ENCODE data around the gene AVPI1.
A peak's percentile ranks its signal among the peaks of the same experiment; 100 is the strongest.
"Not testable (repeated sequence)": the region's sequence is repeated elsewhere in the genome, so short reads cannot be mapped to it uniquely, and the experiment has no call there.

The AVPI1 gene

DNA sequence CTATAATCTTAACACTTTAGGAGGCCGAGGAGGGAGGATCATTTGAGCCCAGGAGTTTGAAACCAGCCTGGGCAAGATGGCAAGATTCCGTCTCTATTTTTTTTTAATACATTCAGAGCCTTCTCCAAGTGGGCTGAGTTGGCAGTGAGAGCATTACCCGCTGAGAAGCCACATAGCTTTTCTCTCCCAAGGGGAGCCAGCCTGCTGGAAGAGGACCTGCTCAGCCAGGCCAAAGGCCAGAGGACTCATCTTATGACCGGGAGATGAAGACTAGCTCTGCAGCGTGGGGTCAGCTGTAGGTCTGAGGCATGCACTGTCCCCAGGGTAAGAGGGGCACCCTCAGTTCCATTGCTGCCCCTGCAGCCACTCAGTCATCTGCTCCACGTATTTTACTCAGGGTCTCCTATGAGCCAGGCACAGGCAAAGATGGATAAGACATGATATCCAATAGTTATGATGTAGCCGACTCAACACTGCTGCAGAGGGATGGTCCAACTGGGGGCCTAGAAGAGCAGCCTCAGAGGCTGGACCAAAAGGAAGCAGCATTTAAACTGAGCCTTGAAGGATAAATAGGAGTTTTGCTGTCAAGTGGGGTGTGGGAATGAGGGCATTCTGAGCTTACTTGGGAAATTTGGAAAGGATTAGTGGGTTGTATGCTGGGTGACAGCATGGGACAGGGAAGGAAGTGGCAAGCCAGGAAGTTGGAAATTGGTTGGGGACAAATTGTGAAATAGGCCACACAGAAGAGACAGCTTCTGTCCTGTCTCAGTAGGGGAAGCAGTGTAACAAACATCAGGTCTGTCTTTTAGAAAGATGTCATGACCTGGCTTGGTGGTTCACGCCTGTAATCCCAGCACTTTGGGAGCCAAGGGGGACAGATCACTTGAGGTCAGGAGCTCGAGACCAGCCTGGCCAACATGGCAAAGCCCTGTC is 24.9 kb upstream of the AVPI1 start:
- no peak for DNase-seq

DNA sequence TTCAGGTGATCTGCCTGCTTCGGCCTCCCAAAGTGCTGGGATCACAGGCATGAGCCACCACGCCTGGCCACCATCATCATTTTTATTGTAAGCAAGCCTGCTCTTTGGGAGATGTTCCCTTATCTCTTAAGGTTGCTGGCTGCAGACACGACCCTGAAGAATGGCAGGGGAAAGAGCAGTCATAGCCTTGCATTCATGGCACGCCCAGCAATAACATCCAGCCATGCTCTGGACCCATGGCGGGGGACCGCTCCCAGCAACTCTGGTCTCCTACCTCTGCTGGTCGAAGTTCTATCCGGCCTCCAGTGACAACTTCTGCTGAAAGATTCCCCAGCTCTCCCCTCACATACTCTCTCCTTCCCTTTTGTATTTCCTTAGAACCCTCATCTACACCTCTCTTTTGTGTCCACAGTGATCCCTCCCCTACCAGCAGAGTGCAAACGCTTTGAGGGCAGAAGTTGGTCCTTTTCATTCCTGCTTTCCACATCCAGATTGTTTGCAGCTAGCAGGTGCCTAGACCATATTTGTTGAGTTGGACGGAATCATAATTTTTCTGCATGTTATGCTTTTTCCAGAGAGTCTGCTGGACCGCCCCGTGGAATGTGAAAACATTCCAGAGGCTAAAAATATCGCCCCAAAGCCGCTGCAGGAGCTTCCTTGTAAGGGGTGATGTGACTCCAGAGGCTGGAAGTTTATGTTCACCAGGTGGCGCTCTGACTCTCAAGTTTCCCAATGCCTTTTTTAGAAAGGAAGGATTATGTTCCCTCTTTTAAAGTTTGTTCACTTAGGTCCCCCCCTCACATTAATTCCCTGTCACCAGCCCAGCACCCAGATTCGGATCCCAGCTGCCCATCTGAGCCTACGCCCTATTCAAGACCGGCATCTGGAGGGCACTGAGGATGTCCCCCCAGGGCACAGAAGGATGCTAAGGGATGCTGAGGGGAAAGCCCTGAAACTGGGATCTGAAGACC is 22.2 kb upstream of the AVPI1 start:
- peak in 1 of 2 experiments; percentile 5 for DNase-seq

DNA sequence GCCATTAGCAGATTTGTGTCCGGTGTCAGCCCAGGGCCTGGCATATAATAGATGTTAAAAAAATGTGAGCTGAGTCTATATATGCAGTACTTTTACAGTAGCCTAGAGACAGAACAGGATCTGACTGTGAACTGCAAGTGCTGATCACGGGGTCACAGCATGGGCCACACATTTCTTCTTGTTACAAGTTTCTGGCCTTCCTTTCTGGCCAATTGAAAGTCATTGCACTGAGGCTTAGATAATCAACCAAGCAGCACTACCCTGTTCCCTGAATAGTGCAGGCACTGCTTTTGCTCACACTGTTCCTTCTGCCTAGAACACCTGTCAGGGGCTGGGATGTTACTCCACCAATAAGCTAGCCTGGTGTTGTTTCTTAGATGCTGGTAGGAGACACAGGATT is 21.1 kb upstream of the AVPI1 start:
- DNase-seq: no peak

DNA sequence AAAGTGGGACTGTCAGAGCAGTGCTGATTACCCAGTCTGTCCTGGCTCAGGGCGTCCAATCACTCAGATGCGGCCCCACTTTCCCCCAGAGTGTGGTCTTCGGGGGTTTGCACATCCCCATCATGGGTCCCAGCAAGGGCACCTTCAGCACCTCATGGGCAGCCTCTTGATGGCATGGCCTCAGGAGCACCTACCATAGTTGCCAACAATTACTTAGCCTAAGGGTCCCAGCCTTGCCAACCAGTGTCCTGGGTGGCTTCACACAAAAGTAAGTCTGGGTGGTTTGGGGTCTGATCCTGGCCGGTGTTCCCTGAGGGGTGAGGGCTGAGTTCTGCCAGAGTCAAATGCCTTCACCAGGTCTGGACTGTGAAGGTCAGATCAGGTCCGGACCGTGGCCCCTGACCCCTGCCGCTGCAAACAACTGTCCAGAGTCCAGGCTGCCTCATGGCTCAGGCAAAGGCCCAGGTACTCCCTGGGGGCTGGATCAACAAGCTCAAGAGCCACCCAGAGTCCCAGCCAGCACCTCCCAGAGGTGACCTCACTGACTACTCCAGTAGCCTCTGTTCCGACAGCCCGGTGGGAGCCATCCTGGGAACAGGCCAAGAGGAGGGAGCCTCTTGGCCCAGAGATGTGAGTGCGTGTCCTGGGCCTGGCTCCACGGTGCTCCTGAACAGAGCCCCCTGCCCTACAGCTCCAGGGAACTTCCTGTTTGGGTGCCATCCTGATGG is 20.3 kb upstream of the AVPI1 start:
- no peak for DNase-seq

DNA sequence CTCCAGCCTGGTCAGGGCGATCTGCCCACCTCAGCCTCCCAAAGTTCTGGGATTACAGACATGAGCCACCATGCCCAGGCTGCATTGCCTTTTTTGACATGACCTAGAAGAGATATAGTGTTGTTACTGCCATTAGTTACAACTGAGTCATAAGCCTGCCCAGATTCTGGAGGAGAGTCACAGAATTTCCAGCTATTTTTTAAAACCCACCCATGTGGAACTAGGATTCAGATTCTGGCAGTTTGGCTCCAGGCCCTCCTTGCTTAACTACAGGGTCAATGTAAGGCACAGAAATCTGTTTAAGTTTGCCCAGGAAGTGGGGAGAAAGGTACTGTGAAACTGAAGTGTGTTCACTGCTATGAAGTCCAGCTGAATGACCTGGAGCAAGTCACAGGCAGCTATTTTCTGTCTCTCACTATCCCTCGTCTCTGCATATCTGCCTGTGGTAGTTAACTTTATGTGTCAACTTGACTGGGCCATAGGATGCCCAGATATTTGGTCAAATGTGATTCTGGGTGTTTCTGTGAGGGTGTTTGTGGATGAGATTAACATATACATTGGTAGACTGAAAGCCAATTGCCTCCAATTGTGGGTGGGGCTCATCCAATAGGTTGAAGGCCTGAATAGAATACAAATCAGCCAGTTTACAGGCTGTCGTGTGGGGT is 18.1 kb upstream of the AVPI1 start:
- no peak for DNase-seq

DNA sequence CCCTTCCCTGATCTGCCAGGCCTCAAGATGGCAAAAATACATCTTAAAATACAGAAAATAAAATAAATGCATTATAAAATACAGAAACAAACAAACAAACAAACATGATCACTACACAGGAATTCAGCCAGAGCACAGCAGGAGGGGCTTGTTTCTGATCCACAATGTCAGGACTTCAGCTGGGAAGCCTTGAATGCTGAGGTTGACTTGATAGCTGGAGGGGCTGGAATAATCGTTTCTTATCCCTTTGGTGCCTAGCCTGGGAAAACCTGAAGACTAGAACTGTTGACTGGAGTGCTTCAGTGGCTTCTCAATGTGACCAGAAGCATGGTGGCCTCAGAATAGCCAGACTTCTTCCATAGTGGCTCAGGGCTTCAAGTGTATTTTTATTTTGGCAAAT is 17.3 kb upstream of the AVPI1 start:
- no peak for DNase-seq

DNA sequence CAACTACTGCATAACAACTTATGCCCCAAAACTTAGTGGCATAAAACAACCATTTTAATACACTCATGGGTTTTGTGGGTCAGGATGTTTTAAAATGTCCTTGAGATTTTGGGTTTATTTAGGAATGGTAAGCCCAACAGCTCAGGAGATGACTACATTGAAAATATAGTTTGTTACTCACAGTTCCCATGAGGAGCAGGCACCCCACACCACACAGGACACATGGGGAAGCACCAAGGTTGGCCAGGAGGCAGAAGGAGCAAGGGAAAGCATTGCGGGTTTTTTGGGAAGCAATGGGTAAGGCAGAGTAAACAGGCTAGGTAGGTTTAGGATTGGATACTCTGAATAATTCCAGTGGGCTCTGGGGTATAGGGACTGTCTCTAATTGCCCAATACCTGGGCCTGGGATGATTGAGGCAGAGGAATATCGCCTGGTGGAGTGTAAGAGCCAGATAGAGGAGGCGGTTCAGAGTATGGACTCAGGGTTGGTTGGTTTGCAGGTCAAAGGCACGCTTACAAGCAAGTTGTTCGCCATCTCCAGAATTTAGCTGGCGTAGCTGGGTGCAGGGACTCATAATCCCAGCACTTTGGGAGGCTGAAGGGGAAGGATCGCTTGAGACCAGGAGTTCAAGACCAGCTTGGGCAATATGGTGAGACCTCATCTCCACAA is 16.5 kb upstream of the AVPI1 start:
- DNase-seq: no peak

DNA sequence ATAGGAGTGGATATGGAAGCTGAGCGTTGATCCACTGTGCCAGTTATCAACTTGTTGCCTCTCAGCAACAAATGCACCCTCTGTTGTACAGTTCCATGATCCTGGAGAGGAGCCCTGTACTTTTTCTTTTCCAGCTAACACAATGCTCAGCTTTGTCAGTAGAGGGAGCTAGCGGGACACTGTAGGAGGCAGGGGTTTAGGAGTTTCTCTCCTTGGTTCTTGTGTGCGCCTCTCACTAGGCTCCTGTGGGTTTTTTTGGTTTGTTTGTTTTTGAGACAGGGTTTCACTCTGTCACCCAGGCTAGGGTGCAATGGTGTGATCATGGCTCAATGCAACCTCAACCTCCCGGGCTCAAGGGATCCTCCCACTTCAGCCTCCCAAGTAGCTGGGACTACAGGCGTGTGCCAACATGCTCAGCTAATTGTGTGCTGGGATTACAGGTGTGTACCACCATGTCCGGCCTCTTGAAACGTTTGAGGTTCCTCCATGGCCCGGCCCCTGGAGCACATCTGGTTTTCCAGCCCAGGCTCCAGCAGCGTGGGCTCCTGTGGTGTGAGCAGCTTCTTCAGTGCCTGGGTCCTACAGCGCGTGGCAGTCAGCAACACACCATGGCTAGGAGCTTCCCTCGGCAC is 14.5 kb upstream of the AVPI1 start:
- peak in 1 of 2 experiments; percentile 27 for DNase-seq

DNA sequence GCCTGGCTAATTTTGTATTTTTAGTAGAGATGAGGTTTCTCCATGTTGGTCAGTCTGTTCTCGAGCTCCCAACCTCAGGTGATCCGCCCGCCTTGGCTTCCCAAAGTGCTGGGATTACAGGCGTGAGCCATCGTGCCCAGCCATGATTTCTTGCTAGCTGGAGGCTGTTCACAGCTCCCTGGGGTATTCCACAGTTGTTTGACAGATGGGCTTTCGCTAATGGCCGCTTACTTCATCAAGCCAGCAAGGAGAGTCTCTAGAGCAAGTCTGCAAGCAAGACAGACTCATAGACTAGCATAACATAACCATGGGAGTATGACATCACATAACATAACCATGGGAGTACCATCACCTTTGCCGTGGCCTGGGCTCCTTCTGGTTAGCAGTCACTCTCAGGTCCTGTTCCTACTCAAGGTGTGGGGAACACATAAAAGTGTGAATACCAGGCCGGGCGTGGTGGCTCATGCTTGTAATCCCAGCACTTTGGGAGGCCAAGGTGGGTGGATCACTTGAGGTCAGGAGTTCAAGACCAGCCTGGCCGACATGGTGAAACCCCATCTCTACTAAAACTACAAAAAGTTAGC is 11.1 kb upstream of the AVPI1 start:
- not testable (repeated sequence) for DNase-seq

DNA sequence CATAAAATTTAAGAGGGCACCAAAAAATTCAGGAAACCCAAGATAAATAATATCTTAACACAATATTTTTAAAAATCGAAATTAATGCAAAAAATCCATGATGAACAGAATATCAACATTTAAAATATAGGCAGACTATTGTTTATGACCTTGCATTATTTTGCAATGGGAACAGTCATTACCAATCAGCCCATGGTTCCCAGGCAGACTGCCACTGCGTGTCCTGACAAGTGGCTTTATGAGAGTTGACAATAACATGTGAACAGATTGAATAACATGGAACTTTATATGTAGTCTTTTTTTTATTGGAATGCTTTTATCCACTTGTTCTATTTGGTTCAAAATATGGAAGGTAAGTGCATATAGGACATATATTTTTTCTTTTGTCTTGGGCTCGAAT is 3.1 kb upstream of the AVPI1 start:
- DNase-seq: no peak

DNA sequence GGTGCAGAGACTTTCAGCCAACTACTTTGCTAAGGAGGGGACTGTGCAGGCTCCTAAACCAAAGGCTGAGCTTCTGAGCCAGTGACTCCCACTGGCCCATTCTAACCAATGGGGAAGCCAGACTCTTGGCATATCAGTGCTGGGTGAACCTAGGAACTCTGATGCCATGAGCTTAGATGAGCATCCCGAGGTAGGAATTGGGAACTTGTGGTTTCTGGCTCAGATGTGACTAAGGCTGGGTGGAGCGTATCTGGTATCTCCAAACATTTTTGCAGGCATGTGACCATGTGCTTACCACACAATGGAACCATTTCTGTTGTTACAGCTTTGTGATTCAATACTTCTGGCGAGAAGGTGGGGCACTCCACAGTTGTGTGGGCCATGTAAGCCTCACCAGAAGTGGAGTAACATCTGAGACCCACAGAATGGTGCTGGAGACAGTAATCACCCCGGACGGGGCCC is 2.5 kb upstream of the AVPI1 start:
- DNase-seq: no peak

DNA sequence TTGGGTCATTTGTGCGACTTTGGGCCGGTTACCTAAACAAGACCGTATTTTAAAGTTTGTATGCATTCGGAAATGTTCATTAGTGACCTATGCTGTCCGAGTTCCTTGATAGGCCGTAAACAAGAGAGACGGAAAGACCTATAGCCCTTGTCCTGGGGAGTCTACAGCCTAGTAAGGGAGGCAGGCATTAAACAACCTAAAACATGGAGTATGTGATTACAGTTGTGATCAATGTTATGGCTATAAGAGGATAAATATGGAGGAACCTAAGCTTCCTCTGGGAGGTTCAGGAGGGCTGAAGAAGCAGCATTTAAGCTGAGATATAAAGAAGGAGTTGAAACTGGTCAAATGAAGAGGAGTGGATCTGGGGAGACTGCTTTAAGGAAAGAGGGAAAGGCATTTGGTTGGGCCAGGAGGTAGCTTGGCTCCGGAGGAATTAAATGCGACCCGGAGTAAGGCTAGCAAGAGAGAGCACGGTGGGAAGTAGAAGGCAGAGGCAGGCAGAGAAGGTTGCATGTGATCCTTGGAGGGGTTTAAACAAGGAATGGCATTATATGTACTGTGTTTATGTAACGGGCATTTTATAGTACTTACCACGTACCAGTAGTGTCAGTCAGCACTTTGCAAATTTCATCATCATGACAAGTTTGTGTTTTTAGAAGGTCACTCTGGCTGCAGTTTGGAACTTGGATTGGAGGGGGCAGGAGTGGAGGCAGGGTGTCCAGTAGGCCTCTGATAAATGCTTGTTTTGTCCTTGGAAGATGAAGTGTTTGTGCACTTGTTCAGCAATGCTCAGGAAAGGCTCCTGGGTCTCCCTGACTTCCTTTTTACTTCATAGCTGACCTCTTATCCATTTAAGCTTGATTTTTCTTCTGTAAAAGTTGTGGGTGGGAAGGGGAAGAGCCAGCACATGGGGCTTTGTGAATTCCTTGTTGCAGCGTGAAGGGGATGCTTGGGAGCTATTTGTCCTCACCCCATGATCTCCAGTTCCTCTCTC is 1.0 kb upstream of the AVPI1 start:
- no peak for DNase-seq

DNA sequence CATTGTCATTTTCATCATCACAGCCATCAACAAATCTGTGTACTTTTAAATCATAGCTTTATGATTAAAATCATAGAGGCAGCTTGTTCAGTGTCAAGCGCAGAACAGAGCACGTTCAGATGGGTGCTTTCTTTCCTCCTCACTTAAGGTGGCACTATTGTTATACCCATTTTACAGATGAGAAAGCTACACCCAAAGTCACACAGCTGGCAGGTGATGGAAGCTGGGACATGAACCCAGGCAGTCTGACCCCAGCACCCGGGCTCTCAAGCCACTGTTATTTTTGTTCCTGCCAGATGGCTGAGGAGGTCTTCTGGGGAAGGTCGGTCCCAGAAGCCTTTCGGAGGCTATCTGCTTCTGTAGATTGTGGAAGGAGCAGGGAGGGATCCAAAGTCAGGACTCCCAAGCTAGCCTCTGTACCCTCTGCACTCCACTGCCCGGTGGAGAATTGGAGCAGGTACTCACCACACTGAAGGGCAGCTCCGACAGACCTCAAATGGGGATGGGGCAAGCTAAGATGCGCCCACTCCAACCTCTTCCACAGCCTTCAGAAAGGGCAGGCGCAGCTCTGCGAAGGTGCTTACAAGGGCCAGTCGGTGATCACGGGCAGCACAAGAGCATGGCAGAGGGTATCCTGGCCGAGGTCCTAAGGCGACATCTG is 610 bp downstream of the AVPI1 start:
- no peak for DNase-seq

DNA sequence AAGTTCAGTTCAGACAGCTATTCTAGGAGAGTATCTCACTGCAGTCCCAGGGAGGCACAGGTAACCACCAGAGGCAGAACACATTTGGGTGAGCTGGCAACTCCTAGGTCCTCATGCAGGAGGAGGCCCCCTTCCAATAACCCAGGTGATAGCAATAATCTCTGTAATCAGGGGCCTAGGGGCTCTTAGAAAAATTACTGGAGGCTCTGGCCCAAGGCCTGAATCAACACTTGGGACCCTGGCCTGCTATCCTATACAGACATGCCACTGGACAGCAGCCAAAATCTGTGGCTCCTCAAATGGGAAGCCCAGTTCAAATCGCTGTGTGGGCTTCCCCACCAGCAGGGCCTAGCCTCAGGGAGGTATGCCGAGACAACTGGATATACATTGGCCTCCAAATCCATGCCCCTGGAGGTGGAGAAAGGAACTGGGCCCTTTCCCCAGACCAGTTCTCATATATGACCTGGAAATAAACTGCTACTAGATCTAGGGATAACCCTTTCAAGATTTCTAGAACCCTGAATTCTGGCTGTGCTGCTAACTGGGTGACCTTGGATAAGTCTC is 1.6 kb downstream of the AVPI1 start:
- DNase-seq: no peak

DNA sequence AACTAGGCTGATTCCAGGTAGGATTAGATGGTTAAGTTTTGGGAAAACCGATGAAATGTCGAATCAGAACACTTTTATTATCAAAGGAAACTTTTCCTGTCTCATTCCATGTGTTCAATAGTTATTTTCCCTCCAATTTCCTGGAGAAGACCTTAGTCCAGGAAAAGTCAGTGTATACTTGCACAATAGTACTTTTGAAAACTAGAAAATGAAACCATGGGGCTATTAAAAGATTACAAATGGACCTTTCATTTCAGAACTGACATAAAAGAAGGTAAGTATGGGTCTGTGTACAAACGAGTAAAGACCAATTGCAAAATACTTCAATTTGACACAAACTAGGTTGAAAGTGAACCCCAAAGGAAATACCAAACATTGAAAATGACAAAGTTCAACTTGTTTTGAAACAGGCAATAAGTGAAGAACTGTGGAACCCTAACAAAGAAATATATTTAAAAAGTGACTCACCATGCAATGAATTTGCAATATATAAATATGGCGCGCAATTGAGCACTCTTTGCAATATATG is 2.1 kb downstream of the AVPI1 start:
- DNase-seq: no peak

DNA sequence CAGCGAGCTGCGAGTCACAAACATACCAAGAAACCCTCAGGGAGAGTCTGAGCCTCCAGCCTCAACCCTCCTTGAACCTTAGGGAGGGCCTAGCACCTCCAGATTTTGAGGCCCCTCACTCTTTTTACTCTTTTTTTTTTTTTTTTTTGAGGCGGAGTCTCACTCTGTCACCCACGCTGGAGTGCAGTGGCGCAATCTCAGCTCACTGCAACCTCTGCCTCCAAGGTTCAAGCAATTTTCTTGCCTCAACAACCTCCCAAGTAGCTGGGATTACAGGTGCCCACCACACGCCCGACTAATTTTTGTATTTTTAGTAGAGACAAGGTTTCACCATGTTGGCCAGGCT is 2.7 kb downstream of the AVPI1 start:
- not testable (repeated sequence) for DNase-seq

DNA sequence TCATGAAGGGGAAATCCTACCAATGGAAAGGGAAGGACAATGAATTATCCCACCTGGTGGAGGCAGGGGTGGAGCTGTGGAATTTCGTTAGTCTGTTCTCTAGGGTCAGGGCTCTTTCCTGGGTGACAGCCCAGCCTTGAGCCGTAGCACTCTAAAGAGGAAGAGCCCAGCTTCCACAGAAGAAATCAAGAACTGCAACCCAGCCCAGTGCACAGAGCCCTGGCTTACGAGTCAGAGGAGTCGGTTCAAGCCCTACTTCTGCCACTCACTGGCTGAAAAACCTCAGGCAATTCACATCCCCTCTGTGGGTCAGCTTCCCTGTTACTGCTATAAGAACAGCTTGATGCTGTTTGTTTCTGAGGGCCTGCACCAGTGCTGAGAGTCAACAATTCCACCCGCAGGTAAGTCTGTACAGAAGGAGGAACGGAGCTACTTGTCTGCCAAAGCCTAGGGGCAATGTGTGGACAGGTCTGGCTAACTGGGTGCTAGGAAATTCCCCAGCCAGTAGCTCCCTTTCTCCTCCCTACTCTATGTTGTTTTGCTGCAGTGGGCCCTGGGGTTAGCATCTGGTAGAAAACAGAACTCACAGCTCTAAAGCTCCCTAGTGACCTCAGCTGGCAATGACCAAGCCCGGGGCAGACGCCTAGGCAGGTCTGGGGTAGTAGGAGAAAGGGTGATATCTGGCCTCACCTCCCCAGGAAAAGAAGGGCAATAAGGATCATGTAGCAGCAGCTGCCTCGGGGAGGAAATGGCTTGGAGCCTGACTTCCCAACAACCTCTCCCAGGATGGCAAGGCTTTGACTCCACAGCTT is 3.3 kb downstream of the AVPI1 start:
- DNase-seq: no peak

DNA sequence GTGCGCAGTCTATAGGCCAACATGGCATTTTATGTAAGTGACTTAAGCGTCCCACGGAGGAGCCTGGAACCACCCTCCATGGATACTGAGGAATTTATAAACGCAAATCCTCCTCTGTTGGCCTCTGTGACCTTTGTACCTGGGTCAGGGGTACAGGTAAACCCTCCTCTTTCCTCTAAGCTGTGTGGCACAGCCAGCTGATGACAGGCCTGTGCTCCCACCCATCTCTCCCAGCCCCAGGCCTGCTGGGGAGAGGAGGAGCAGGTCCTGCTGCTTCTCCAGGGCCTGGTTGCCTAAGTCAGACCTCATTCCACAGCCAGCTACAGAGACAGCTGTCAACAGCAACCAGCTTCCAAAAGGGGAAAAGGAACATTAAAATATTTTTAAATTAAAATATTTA is 5.0 kb downstream of the AVPI1 start:
- no peak for DNase-seq
